Fibroblast of lung (primary cell): ENCODE measurements around the gene DMWD. TPM values are rescaled to one million over a fixed set of nuclear protein-coding genes. Genes with fewer than 3 reads are reported as not detected.

Experiments used
- DNase-seq, 2 donors: peaks; one replicate each; pipeline versions ENCODE4 v3.0.0 to v3.0.0-alpha.2; 2010; ENCODE audit warnings: low read depth in 2 of 2
- H2AFZ ChIP-seq: 2 replicates; pipeline ENCODE4 v1.5.1; 2012; ENCODE audit warnings: low read length, control low read depth, inconsistent platforms
- H3K27ac ChIP-seq: 2 replicates; pipeline ENCODE4 v1.5.1; 2011; ENCODE audit warnings: low read length, control low read depth; ENCODE audit not compliant: insufficient read depth
- H3K27me3 ChIP-seq: 2 replicates; pipeline ENCODE4 v1.5.1; 2011; ENCODE audit warnings: mild to moderate bottlenecking, low read length; ENCODE audit not compliant: control insufficient read depth, insufficient read depth
- H3K36me3 ChIP-seq: 2 replicates; pipeline ENCODE4 v1.5.1; 2011; ENCODE audit warnings: low read length; ENCODE audit not compliant: control insufficient read depth, insufficient read depth
- H3K4me1 ChIP-seq: 2 replicates; pipeline ENCODE4 v1.5.1; 2011; ENCODE audit warnings: low read length; ENCODE audit not compliant: control insufficient read depth, insufficient read depth; ENCODE audit errors: extremely low read depth
- H3K4me2 ChIP-seq: 2 replicates; pipeline ENCODE4 v1.5.1; 2011; ENCODE audit warnings: low read length, control low read depth; ENCODE audit not compliant: insufficient read depth; ENCODE audit errors: extremely low read depth
- H3K4me3 ChIP-seq, 4 experiments: fragments of 200-600 bp in 1 of 4; sonication (generic) in 1 of 4; replicated peaks in 1 of 4; 2 replicates each; pipeline ENCODE4 v1.5.1; 2011 to 2016; ENCODE audit warnings: low read length in 4 of 4, low read depth in 3 of 4, mild to moderate bottlenecking in 3 of 4, control low read depth in 2 of 4, inconsistent platforms in 1 of 4, mixed read lengths in 1 of 4; ENCODE audit not compliant: insufficient read depth in 1 of 4; ENCODE audit errors: control extremely low read depth in 1 of 4
- H3K79me2 ChIP-seq: 2 replicates; pipeline ENCODE4 v1.5.1; 2012; ENCODE audit warnings: mild to moderate bottlenecking, low read length, inconsistent platforms; ENCODE audit not compliant: control insufficient read depth, insufficient read depth
- H3K9ac ChIP-seq: 2 replicates; pipeline ENCODE4 v1.5.1; 2011; ENCODE audit warnings: mild to moderate bottlenecking, low read length, control low read depth; ENCODE audit not compliant: insufficient read depth
- H3K9me3 ChIP-seq: 2 replicates; pipeline ENCODE4 v1.5.1; 2012; ENCODE audit warnings: low read depth, low read length; ENCODE audit not compliant: control insufficient read depth, insufficient read depth
- H4K20me1 ChIP-seq: 2 replicates; pipeline ENCODE4 v1.5.1; 2011; ENCODE audit warnings: low read length; ENCODE audit not compliant: control insufficient read depth, insufficient read depth; ENCODE audit errors: extremely low read depth
- CTCF ChIP-seq, 2 donors: IDR thresholded peaks in 1 of 2; conservative IDR thresholded peaks in 1 of 2; 1 replicate in 1 of 2; 2 replicates in 1 of 2; pipeline ENCODE4 v1.5.1; 2011 to 2012; ENCODE audit warnings: low read length in 2 of 2, control low read depth in 1 of 2, inconsistent platforms in 1 of 2, low read depth in 1 of 2, mild to moderate bottlenecking in 1 of 2
- EZH2 ChIP-seq: IDR thresholded peaks from 2 replicates; pipeline ENCODE4 v1.5.1; 2012; ENCODE audit warnings: low read length, control low read depth, mild to moderate bottlenecking; ENCODE audit errors: missing control alignments
- polyA plus RNA-seq, 2 donors: library from polyadenylated mRNA; depleted of rRNA in 1 of 2; stranded (reverse) in 1 of 2; unstranded in 1 of 2; fragments of >200 nt; gene quantifications; 2 replicates each; pipeline ENCODE4 v1.2.1, GENCODE V29; 2011 to 2012; ENCODE audit warnings: missing spikeins in 1 of 2
- total RNA-seq: library from RNA; depleted of rRNA; stranded (reverse); fragments of >200 nt; gene quantifications from 2 replicates; pipeline ENCODE4 v1.2.1, GENCODE V29; 2014

Gene DMWD
- total and polyA plus RNA-seq, 2 donors (not counting 1 experiment from before 2014, with no cell fraction given), result 18.1 to 33.5 TPM

DNA sequence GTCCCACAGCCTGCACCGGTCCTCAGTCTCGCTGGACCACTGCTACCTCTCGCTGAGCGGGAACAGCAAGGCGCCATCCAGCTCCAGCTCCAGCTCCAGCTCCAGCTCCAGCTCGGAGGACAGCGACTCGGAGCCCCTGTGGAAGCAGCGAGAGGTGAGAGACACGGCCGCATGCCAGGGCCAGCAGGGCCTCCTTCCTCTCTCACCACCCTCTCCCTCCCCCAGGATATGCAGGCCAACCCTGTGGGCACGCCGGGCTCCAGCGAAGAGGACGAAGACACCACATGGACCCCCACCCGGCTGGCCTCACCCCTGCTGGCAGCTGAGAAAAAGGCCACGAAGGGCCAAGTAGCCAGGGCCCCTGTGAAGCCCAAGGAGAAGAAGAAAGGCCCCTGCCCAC, 30.9 kb downstream of the DMWD start:
- H3K4me2 ChIP-seq, result no peak overlapping the region
- no peak overlapping the region for H3K27ac ChIP-seq
- TF ChIP-seq CTCF (conservative IDR thresholded peaks at IDR 0.05 in 1 of 2, IDR thresholded peaks at IDR 0.05 in 1 of 2; ENCODE audit: low read depth in 1 of 2, low read length in 2 of 2) (no peak), EZH2 (no peak)
- H3K27me3 ChIP-seq, result no peaks in the 10 kb centered on the region
- H4K20me1 ChIP-seq, result no peaks in the 10 kb centered on the region
- no peaks in the 10 kb centered on the region for H3K9me3 ChIP-seq
- peaks cover 4% of the 10 kb centered on the region for H3K79me2 ChIP-seq
- H3K4me1 ChIP-seq, result peaks cover 15% of the 10 kb centered on the region
- H3K9ac ChIP-seq, result no peak overlapping the region
- H3K4me3 ChIP-seq, result no peak overlapping the region
- no peak overlapping the region for H2AFZ ChIP-seq
- H3K36me3 ChIP-seq, result peaks cover 2% of the 10 kb centered on the region
- no peak for DNase-seq

DNA sequence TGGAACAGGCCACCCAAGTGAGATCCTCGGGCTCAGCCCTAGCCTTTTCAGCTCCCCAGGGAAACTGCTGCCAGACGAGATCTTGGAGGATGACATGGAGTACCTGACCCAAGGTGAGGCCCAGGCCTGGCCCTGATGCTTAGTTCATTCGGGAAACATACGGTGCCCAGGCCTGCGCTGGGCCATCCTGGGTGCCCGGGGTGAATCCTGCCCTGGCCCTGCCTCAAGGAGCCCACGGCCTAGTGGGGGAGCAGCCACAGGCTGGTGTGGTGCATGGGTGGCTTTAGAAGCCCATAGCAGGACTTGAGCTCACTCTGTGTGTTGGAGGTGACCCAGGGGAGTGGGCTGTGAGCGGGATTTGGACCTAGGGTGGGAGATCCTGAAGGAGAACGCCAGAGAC, 33.7 kb downstream of the DMWD start:
- Histone ChIP-seq H3K4me3 (no peak overlapping the region), H4K20me1 (no peaks in the 10 kb centered on the region), H3K27me3 (no peaks in the 10 kb centered on the region), H2AFZ (no peak overlapping the region), H3K4me1 (no peaks in the 10 kb centered on the region), H3K79me2 (no peaks in the 10 kb centered on the region), H3K36me3 (no peaks in the 10 kb centered on the region), H3K27ac (no peak overlapping the region), H3K9ac (no peak overlapping the region), H3K4me2 (no peak overlapping the region), H3K9me3 (no peaks in the 10 kb centered on the region)
- TF ChIP-seq CTCF (conservative IDR thresholded peaks at IDR 0.05 in 1 of 2, IDR thresholded peaks at IDR 0.05 in 1 of 2; ENCODE audit: low read depth in 1 of 2, low read length in 2 of 2) (no peak), EZH2 (no peak)
- DNase-seq, result no peak

DNA sequence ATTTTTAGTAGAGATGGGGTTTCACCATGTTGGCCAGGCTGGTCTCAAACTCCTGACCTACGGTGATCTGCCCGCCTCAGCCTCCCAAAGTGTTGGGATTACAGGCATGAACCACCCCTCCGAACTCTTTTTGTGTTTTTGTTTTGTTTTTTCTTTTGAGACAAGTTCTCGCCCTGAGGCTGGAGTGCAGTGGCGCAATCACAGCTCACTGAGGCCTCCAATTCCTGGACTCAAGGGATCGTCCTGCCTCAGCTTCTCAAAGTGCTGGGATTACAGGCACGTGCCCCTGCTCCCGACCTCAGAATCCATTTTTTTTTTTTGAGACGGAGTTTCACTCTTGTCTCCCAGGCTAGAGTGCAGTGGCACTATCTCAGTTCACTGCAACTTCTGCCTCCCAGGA, 35.0 kb downstream of the DMWD start:
- Histone ChIP-seq H3K9me3 (no peaks in the 10 kb centered on the region), H2AFZ (no peak overlapping the region), H3K4me3 (no peak overlapping the region), H3K27ac (no peak overlapping the region), H3K4me1 (no peaks in the 10 kb centered on the region), H4K20me1 (no peaks in the 10 kb centered on the region), H3K36me3 (no peaks in the 10 kb centered on the region), H3K79me2 (no peaks in the 10 kb centered on the region), H3K4me2 (no peak overlapping the region), H3K27me3 (no peaks in the 10 kb centered on the region), H3K9ac (no peak overlapping the region)
- no peak for DNase-seq
- TF ChIP-seq CTCF (conservative IDR thresholded peaks at IDR 0.05 in 1 of 2, IDR thresholded peaks at IDR 0.05 in 1 of 2; ENCODE audit: low read depth in 1 of 2, low read length in 2 of 2), result no peak
- TF ChIP-seq EZH2, result no peak
